Measurements from ENCODE around the gene HPCAL1.

GRCh38 chr2:10278763-10279471 lies 23.8 kb upstream of the HPCAL1 start:
- no peak for TF ChIP-seq CTCF (IDR thresholded peaks at IDR 0.05)
- TF ChIP-seq POLR2A (IDR thresholded peaks at IDR 0.05): no peak
